ENCODE results near the gene PAFAH1B2. TPM values are rescaled to one million over a fixed set of nuclear protein-coding genes. Genes with fewer than 3 reads are reported as not detected.

The PAFAH1B2 gene
- total RNA-seq, 1 donor from 2014 or later = 134 TPM

- H3K4me3 Mint-ChIP-seq = peak overlapping the region; percentile 9
These were observed 28.8 kb downstream of the PAFAH1B2 start for GRCh38 chr11:117172724-117173421.

GRCh38 chr11:117175104-117175503 lies 31.0 kb downstream of the PAFAH1B2 start:
- Mint-ChIP-seq H3K27me3 (ENCODE audit: low read depth) (no peaks in the 10 kb centered on the region), H3K36me3 (ENCODE audit: low read depth) (peaks cover 2% of the 10 kb centered on the region), H3K27ac (ENCODE audit: unreplicated experiment) (peak overlapping the region; percentile 96), H3K4me3 (peak overlapping the region; percentile 64), H3K4me1 (peaks cover 71% of the 10 kb centered on the region), H3K9me3 (no peaks in the 10 kb centered on the region)
- TF ChIP-seq CTCF (conservative IDR thresholded peaks at IDR 0.05) = no peak
- DNase-seq (ENCODE audit: low read depth, low spot score) = no peak

More at GRCh38 chr11:117172724-117173421, 28.8 kb downstream of the PAFAH1B2 start:
- no peak for TF ChIP-seq CTCF (conservative IDR thresholded peaks at IDR 0.05)
- H3K9me3 Mint-ChIP-seq = no peaks in the 10 kb centered on the region
- H3K27me3 Mint-ChIP-seq (ENCODE audit: low read depth) = no peaks in the 10 kb centered on the region
- H3K4me1 Mint-ChIP-seq = peaks cover 52% of the 10 kb centered on the region
- H3K36me3 Mint-ChIP-seq (ENCODE audit: low read depth) = peaks cover 2% of the 10 kb centered on the region
- peak overlapping the region; percentile 74 for H3K27ac Mint-ChIP-seq (ENCODE audit: unreplicated experiment)
- no peak for DNase-seq (ENCODE audit: low read depth, low spot score)

- no peak for DNase-seq (ENCODE audit: low read depth, low spot score)
- Mint-ChIP-seq H3K27ac (ENCODE audit: unreplicated experiment) (peak overlapping the region; percentile 96), H3K9me3 (no peaks in the 10 kb centered on the region), H3K27me3 (ENCODE audit: low read depth) (no peaks in the 10 kb centered on the region), H3K4me3 (peak overlapping the region; percentile 64), H3K4me1 (peaks cover 76% of the 10 kb centered on the region), H3K36me3 (ENCODE audit: low read depth) (peaks cover 2% of the 10 kb centered on the region)
- no peak for TF ChIP-seq CTCF (conservative IDR thresholded peaks at IDR 0.05)
These were observed 31.7 kb downstream of the PAFAH1B2 start for GRCh38 chr11:117175781-117176180.

- no peak for TF ChIP-seq CTCF (conservative IDR thresholded peaks at IDR 0.05)
These were observed 32.1 kb downstream of the PAFAH1B2 start for GRCh38 chr11:117176186-117176585.

GRCh38 chr11:117177534-117178209 lies 33.6 kb downstream of the PAFAH1B2 start:
- peaks cover 2% of the 10 kb centered on the region for H3K36me3 Mint-ChIP-seq (ENCODE audit: low read depth)
- DNase-seq (ENCODE audit: low read depth, low spot score) = no peak
- no peaks in the 10 kb centered on the region for H3K27me3 Mint-ChIP-seq (ENCODE audit: low read depth)
- TF ChIP-seq CTCF (conservative IDR thresholded peaks at IDR 0.05) = no peak
- H3K27ac Mint-ChIP-seq (ENCODE audit: unreplicated experiment) = peak overlapping the region; percentile 95
- H3K9me3 Mint-ChIP-seq = no peaks in the 10 kb centered on the region
- H3K4me3 Mint-ChIP-seq = peak overlapping the region; percentile 96
- H3K4me1 Mint-ChIP-seq = peaks cover 64% of the 10 kb centered on the region

More at GRCh38 chr11:117176186-117176585, 32.1 kb downstream of the PAFAH1B2 start:
- peaks cover 77% of the 10 kb centered on the region for H3K4me1 Mint-ChIP-seq
- no peaks in the 10 kb centered on the region for H3K9me3 Mint-ChIP-seq
- H3K36me3 Mint-ChIP-seq (ENCODE audit: low read depth) = peaks cover 2% of the 10 kb centered on the region
- no peaks in the 10 kb centered on the region for H3K27me3 Mint-ChIP-seq (ENCODE audit: low read depth)
- DNase-seq (ENCODE audit: low read depth, low spot score) = no peak
- H3K4me3 Mint-ChIP-seq = peak overlapping the region; percentile 34
- no peak overlapping the region for H3K27ac Mint-ChIP-seq (ENCODE audit: unreplicated experiment)
